MM.1S (cell line): Measurements from ENCODE around the gene ADAMTSL1.

ENCODE experiments used
- DNase-seq: peaks from one replicate; pipeline ENCODE4 v3.0.0-alpha.2; 2015
- H2AFZ ChIP-seq: fragments of 300-600 bp; sonication (generic); 2 replicates; pipeline ENCODE4 v1.6.0; 2016; ENCODE audit warnings: antibody characterized with exemption, low read length
- H3F3A ChIP-seq: fragments of 300-600 bp; sonication (generic); 2 replicates; pipeline ENCODE4 v1.6.1; 2016; ENCODE audit warnings: mild to moderate bottlenecking, antibody characterized with exemption, low read length, moderate library complexity, mixed read lengths; ENCODE audit not compliant: insufficient read depth
- H3K27ac ChIP-seq: fragments of 300-600 bp; sonication (generic); 2 replicates; pipeline ENCODE4 v1.5.1; 2016; ENCODE audit warnings: mild to moderate bottlenecking, low read length
- H3K27me3 ChIP-seq: fragments of 300-600 bp; sonication (generic); replicated peaks from 2 replicates; pipeline ENCODE4 v1.6.0; 2016; ENCODE audit warnings: low read length; ENCODE audit not compliant: insufficient read depth
- H3K36me3 ChIP-seq: fragments of 300-600 bp; sonication (generic); replicated peaks from 2 replicates; pipeline ENCODE4 v1.6.1; 2016; ENCODE audit warnings: mild to moderate bottlenecking, low read length, mixed read lengths; ENCODE audit not compliant: insufficient read depth
- H3K4me1 ChIP-seq: fragments of 300-600 bp; sonication (generic); 2 replicates; pipeline ENCODE4 v1.6.1; 2016; ENCODE audit warnings: low read length, mixed read lengths
- H3K4me2 ChIP-seq: fragments of 300-600 bp; sonication (generic); 2 replicates; pipeline ENCODE4 v1.6.0; 2016; ENCODE audit warnings: low read depth, low read length
- H3K4me3 ChIP-seq: fragments of 300-600 bp; sonication (generic); 2 replicates; pipeline ENCODE4 v1.5.1; 2016; ENCODE audit warnings: low read length, mixed read lengths
- H3K79me2 ChIP-seq: fragments of 300-600 bp; sonication (generic); 2 replicates; pipeline ENCODE4 v1.6.1; 2016; ENCODE audit warnings: mixed run types, low read length, mixed read lengths
- H3K9ac ChIP-seq: fragments of 300-600 bp; sonication (generic); 2 replicates; pipeline ENCODE4 v1.6.1; 2016; ENCODE audit warnings: low read length, mixed read lengths
- H3K9me2 ChIP-seq: fragments of 300-600 bp; sonication (generic); replicated peaks from 2 replicates; pipeline ENCODE4 v1.6.1; 2016; ENCODE audit warnings: mild to moderate bottlenecking, low read length, mixed read lengths; ENCODE audit not compliant: insufficient read depth
- H3K9me3 ChIP-seq: fragments of 300-600 bp; sonication (generic); replicated peaks from 2 replicates; pipeline ENCODE4 v1.6.1; 2016; ENCODE audit warnings: mild to moderate bottlenecking, low read length, mixed read lengths; ENCODE audit not compliant: insufficient read depth
- H4K20me1 ChIP-seq: fragments of 300-600 bp; sonication (generic); 2 replicates; pipeline ENCODE4 v1.6.1; 2016; ENCODE audit warnings: mild to moderate bottlenecking, low read length, moderate library complexity, mixed read lengths; ENCODE audit not compliant: insufficient read depth
- EZH2 ChIP-seq: fragments of 300-600 bp; sonication (generic); optimal IDR thresholded peaks from 2 replicates; pipeline ENCODE3; 2017; ENCODE audit warnings: low read depth, mild to moderate bottlenecking, antibody characterized with exemption, low read length, mixed read lengths
- EZH2phosphoT487 ChIP-seq: fragments of 300-600 bp; sonication (generic); IDR thresholded peaks from 2 replicates; pipeline ENCODE4 v1.6.1; 2018; ENCODE audit warnings: antibody characterized with exemption, low read length
- TF ChIP-seq, protein P1 (sequence below): fragments of 300-600 bp; sonication (generic); IDR thresholded peaks from 2 replicates; pipeline ENCODE4 v1.5.1; 2016; ENCODE audit warnings: antibody characterized with exemption, low read length, mixed read lengths

The ADAMTSL1 gene

GRCh38 chr9:18429070-18429469 lies 44.9 kb upstream of the ADAMTSL1 start:
- H3K4me2 ChIP-seq: no peak overlapping the region
- no peaks in the 10 kb centered on the region for H3K9me3 ChIP-seq
- H3K27me3 ChIP-seq: no peaks in the 10 kb centered on the region
- H3K9me2 ChIP-seq: no peaks in the 10 kb centered on the region
- H2AFZ ChIP-seq: no peak overlapping the region
- no peak overlapping the region for H3K27ac ChIP-seq
- no peak overlapping the region for H3K4me3 ChIP-seq
- H4K20me1 ChIP-seq: no peaks in the 10 kb centered on the region
- no peak for DNase-seq
- H3K4me1 ChIP-seq: no peaks in the 10 kb centered on the region
- no peak for TF ChIP-seq EZH2
- no peak for TF ChIP-seq EZH2phosphoT487
- no peak overlapping the region for H3K9ac ChIP-seq
- no peaks in the 10 kb centered on the region for H3K36me3 ChIP-seq
- no peaks in the 10 kb centered on the region for H3F3A ChIP-seq
- H3K79me2 ChIP-seq: no peaks in the 10 kb centered on the region

DNA sequence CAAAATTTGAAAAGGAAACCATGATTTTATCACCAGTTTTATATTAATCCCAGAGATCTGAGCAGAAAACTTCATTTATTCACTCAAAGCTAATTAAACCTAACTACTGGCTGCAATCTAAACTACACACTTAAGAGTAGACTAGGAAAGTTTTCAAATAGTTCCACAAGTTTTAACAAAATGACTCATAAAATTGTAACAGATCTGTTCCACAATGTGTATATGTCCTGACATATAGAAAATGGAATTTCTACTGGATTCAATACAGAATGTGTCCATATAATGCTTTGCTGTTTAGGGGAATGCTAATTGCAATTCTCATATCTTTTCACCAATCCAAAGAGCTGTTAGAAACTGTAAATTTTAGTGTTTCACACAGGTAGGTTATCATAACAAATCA lies 40.3 kb upstream of the ADAMTSL1 start:
- Histone ChIP-seq H3K36me3 (no peaks in the 10 kb centered on the region), H3K4me3 (no peak overlapping the region), H3K27me3 (no peaks in the 10 kb centered on the region), H3K9ac (no peak overlapping the region), H3K9me3 (no peaks in the 10 kb centered on the region), H3K9me2 (no peaks in the 10 kb centered on the region), H2AFZ (no peak overlapping the region), H3F3A (no peaks in the 10 kb centered on the region), H3K79me2 (no peaks in the 10 kb centered on the region), H3K4me1 (no peaks in the 10 kb centered on the region), H3K27ac (no peak overlapping the region), H3K4me2 (no peak overlapping the region), H4K20me1 (no peaks in the 10 kb centered on the region)
- no peak for DNase-seq
- TF ChIP-seq EZH2 (no peak), EZH2phosphoT487 (no peak)
- TF ChIP-seq, protein P1, sequence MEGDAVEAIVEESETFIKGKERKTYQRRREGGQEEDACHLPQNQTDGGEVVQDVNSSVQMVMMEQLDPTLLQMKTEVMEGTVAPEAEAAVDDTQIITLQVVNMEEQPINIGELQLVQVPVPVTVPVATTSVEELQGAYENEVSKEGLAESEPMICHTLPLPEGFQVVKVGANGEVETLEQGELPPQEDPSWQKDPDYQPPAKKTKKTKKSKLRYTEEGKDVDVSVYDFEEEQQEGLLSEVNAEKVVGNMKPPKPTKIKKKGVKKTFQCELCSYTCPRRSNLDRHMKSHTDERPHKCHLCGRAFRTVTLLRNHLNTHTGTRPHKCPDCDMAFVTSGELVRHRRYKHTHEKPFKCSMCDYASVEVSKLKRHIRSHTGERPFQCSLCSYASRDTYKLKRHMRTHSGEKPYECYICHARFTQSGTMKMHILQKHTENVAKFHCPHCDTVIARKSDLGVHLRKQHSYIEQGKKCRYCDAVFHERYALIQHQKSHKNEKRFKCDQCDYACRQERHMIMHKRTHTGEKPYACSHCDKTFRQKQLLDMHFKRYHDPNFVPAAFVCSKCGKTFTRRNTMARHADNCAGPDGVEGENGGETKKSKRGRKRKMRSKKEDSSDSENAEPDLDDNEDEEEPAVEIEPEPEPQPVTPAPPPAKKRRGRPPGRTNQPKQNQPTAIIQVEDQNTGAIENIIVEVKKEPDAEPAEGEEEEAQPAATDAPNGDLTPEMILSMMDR: no peak

DNA sequence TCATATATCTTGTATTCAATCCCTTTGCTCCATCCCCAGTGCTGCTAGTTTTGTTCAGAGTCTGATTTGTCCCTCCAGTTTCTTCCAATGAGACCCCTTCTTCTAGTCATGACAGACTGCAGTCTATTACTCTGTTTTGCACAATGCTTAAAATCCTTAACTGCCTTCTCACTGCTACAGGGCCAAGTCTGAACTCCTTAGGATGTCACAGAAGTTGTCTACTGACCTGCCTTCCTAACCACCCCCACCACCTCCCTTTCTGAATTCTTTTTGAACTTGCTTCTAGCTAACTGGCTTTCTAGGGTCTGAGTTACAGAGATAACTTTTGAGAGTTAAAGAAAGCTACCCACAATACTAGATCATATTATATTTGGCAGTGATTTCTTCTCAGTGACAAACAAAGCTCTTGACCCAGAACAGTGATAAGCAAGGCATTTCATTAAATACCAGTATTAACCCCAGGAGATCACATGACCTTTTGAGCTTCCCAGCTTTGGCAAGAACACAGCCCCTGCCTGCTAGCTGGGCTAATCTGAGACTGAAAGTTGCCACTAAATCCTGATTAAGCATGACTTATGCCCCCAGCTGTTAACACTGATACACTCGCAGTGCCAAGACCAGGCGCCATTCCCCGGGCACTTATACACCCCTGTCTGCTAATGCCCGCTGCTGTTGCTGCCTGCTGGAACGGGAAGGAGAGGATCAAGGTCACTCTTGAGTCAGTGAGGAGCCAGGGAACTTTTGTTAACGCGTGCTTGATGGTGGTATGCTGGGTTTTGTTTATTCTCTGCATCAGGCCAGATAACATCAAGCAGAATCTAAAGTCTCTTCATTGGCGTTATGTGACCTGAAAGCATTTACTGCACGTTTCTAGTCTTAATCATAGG lies 36.4 kb upstream of the ADAMTSL1 start:
- Histone ChIP-seq H3K4me2 (no peak overlapping the region), H4K20me1 (no peaks in the 10 kb centered on the region), H2AFZ (no peak overlapping the region), H3K9ac (no peak overlapping the region), H3K9me3 (no peaks in the 10 kb centered on the region), H3K4me1 (no peaks in the 10 kb centered on the region), H3K27me3 (no peaks in the 10 kb centered on the region), H3K79me2 (no peaks in the 10 kb centered on the region), H3K27ac (no peak overlapping the region), H3K9me2 (no peaks in the 10 kb centered on the region), H3F3A (no peaks in the 10 kb centered on the region), H3K36me3 (no peaks in the 10 kb centered on the region), H3K4me3 (no peak overlapping the region)
- no peak for TF ChIP-seq EZH2
- TF ChIP-seq EZH2phosphoT487: no peak
- TF ChIP-seq, protein P1: no peak
- no peak for DNase-seq
